Measurements from ENCODE around the gene TOP3A.
"Not testable (repeated sequence)": the region's sequence is repeated elsewhere in the genome, so short reads cannot be mapped to it uniquely, and the experiment has no call there.

TOP3A gene

DNA sequence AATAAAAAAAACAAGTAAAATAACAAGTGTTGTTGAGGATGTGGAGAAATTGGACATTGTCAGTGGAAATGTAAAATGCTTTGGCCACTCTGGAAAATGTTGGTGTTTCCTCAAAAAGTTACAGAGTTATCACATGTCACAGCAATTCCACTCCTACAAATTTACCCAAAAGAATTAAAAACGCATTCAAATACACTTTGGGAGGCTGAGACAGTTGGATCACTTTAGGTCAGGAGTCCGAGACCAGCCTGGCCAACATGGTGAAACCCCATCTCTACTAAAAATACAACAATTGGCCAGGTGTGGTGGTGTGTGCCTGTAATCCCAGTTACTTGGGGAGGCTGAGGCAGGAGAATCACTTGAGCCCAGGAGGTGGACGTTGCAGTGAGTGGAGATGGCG is 5.6 kb downstream of the TOP3A start:
- H3K36me3 ChIP-seq (ENCODE audit: insufficient read depth, low read length): peaks cover 84% of the 10 kb centered on the region

DNA sequence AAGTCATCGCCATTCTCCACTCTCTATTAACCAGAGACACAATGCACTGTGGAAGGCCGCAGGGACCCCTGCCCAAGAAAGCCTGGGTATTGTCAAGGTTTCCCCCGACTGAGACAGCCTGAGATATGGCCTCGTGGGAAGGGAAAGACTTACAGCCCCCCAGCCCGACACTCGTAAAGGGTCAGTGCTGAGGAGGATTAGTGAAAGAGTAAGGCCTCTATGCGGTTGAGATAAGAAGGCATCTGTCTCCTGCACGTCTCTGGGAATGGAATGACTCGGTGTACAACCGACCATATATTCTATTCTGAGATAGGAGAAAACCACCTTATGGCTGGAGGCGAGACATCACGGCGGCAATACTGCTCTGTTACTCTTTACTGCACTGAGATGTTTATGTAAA is 11.6 kb downstream of the TOP3A start:
- peaks cover 82% of the 10 kb centered on the region for H3K36me3 ChIP-seq (ENCODE audit: insufficient read depth, low read length)
- H3K4me3 ChIP-seq (ENCODE audit: low read depth, low read length, poor library complexity, severe bottlenecking); H3K79me2 ChIP-seq (ENCODE audit: insufficient read depth, low read length); H2AFZ ChIP-seq (ENCODE audit: low read length); H4K20me1 ChIP-seq (ENCODE audit: insufficient read depth, low read length); H3K27ac ChIP-seq (ENCODE audit: low read depth, low read length, poor library complexity, severe bottlenecking); H3F3A ChIP-seq (ENCODE audit: insufficient read depth, low read length); H3K9me3 ChIP-seq (ENCODE audit: low read length); H3K9me2 ChIP-seq (ENCODE audit: low read depth, low read length); H3K4me1 ChIP-seq (ENCODE audit: insufficient read depth, low read length, severe bottlenecking); H3K27me3 ChIP-seq (ENCODE audit: insufficient read depth, low read length); H3K9ac ChIP-seq (ENCODE audit: low read length); H3K4me2 ChIP-seq (ENCODE audit: low read length): not testable (repeated sequence)

More for the DNA sequence above, 5.6 kb downstream of the TOP3A start:
- H2AFZ ChIP-seq (ENCODE audit: low read length): no peak overlapping the region
- H3K9me3 ChIP-seq (ENCODE audit: low read length): no peaks in the 10 kb centered on the region
- H3K9ac ChIP-seq (ENCODE audit: low read length): no peak overlapping the region
- H3K9me2 ChIP-seq (ENCODE audit: low read depth, low read length): no peaks in the 10 kb centered on the region
- H4K20me1 ChIP-seq (ENCODE audit: insufficient read depth, low read length): no peaks in the 10 kb centered on the region
- H3K27ac ChIP-seq (ENCODE audit: low read depth, low read length, poor library complexity, severe bottlenecking): no peak overlapping the region
- H3K27me3 ChIP-seq (ENCODE audit: insufficient read depth, low read length): no peaks in the 10 kb centered on the region
- TF ChIP-seq, protein P1, sequence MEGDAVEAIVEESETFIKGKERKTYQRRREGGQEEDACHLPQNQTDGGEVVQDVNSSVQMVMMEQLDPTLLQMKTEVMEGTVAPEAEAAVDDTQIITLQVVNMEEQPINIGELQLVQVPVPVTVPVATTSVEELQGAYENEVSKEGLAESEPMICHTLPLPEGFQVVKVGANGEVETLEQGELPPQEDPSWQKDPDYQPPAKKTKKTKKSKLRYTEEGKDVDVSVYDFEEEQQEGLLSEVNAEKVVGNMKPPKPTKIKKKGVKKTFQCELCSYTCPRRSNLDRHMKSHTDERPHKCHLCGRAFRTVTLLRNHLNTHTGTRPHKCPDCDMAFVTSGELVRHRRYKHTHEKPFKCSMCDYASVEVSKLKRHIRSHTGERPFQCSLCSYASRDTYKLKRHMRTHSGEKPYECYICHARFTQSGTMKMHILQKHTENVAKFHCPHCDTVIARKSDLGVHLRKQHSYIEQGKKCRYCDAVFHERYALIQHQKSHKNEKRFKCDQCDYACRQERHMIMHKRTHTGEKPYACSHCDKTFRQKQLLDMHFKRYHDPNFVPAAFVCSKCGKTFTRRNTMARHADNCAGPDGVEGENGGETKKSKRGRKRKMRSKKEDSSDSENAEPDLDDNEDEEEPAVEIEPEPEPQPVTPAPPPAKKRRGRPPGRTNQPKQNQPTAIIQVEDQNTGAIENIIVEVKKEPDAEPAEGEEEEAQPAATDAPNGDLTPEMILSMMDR (IDR thresholded peaks at IDR 0.05; ENCODE audit: low read length): no peak
- no peak for TF ChIP-seq EZH2 (IDR thresholded peaks at IDR 0.05; ENCODE audit: borderline replicate concordance, low read length)
- H3K4me2 ChIP-seq (ENCODE audit: low read length): no peak overlapping the region
- H3K79me2 ChIP-seq (ENCODE audit: insufficient read depth, low read length): peaks cover 41% of the 10 kb centered on the region
- H3K4me3 ChIP-seq (ENCODE audit: low read depth, low read length, poor library complexity, severe bottlenecking): no peak overlapping the region
- H3F3A ChIP-seq (ENCODE audit: insufficient read depth, low read length): no peaks in the 10 kb centered on the region
- H3K4me1 ChIP-seq (ENCODE audit: insufficient read depth, low read length, severe bottlenecking): peaks cover 21% of the 10 kb centered on the region

DNA sequence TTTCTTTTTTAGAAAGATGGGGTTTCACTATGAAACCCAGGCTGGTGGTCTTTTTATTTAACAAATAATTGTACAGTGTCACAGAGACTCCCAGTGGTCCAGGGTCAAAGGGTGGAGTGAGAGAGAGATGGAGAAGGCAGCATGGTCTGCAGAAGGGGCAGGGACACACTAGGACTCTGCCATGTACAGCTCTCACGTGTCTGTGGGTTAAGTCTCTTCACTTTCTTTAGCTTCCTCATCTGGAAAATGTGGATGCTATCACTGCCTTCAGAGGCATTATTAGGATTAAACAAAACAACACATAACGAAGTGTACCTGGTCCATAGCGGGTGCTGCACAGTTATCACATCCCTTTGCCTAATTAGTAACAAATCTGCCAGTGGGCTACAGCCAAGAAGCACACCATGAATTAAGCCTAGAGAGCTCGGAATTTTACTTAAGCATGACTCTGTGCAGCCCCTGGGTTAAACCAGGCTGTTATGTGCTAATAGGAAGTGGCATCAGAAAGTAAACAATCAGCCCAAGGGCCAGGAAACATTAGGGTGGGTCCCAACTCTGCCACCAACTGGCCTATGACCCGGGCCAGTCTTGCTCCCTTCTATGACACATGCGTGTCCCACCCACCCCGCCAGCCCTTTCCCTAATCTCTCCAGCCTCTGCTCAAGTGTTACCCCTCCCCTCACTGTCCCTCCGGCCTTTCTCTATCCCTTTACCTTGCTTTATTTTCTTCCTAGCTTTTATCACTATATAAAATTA is 13.9 kb downstream of the TOP3A start:
- H3K9ac ChIP-seq (ENCODE audit: low read length): no peak overlapping the region
- no peaks in the 10 kb centered on the region for H3K9me2 ChIP-seq (ENCODE audit: low read depth, low read length)
- no peak overlapping the region for H3K4me2 ChIP-seq (ENCODE audit: low read length)
- H3K27ac ChIP-seq (ENCODE audit: low read depth, low read length, poor library complexity, severe bottlenecking): no peak overlapping the region
- TF ChIP-seq EZH2 (IDR thresholded peaks at IDR 0.05; ENCODE audit: borderline replicate concordance, low read length): no peak
- TF ChIP-seq, protein P1 (IDR thresholded peaks at IDR 0.05; ENCODE audit: low read length): no peak
- no peaks in the 10 kb centered on the region for H4K20me1 ChIP-seq (ENCODE audit: insufficient read depth, low read length)
- no peaks in the 10 kb centered on the region for H3F3A ChIP-seq (ENCODE audit: insufficient read depth, low read length)
- no peaks in the 10 kb centered on the region for H3K27me3 ChIP-seq (ENCODE audit: insufficient read depth, low read length)
- H3K4me1 ChIP-seq (ENCODE audit: insufficient read depth, low read length, severe bottlenecking): no peaks in the 10 kb centered on the region
- H3K4me3 ChIP-seq (ENCODE audit: low read depth, low read length, poor library complexity, severe bottlenecking): no peak overlapping the region
- H3K9me3 ChIP-seq (ENCODE audit: low read length): no peaks in the 10 kb centered on the region
- peaks cover 69% of the 10 kb centered on the region for H3K36me3 ChIP-seq (ENCODE audit: insufficient read depth, low read length)
- H3K79me2 ChIP-seq (ENCODE audit: insufficient read depth, low read length): no peaks in the 10 kb centered on the region
- H2AFZ ChIP-seq (ENCODE audit: low read length): no peak overlapping the region

DNA sequence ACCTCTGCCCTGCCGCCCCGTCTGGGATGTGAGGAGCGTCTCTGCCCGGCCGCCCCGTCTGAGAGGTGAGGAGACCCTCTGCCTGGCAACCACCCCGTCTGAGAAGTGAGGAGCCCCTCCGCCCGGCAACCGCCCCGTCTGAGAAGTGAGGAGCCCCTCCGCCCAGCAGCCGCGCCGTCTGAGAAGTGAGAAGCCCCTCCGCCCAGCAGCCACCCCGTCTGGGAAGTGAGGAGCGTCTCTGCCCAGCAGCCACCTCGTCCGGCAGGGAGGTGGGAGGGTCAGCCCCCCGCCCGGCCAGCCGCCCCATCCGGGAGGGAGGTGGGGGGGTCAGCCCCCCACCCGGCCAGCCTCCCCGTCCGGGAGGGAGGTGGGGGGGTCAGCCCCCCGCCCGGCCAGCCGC is 16.7 kb downstream of the TOP3A start:
- H2AFZ ChIP-seq (ENCODE audit: low read length); H3K9me2 ChIP-seq (ENCODE audit: low read depth, low read length); H3K27ac ChIP-seq (ENCODE audit: low read depth, low read length, poor library complexity, severe bottlenecking); H3K9me3 ChIP-seq (ENCODE audit: low read length); H4K20me1 ChIP-seq (ENCODE audit: insufficient read depth, low read length); H3K4me1 ChIP-seq (ENCODE audit: insufficient read depth, low read length, severe bottlenecking); H3K4me2 ChIP-seq (ENCODE audit: low read length); H3K4me3 ChIP-seq (ENCODE audit: low read depth, low read length, poor library complexity, severe bottlenecking); H3K9ac ChIP-seq (ENCODE audit: low read length); H3K79me2 ChIP-seq (ENCODE audit: insufficient read depth, low read length); H3F3A ChIP-seq (ENCODE audit: insufficient read depth, low read length); H3K27me3 ChIP-seq (ENCODE audit: insufficient read depth, low read length): not testable (repeated sequence)
- peaks cover 66% of the 10 kb centered on the region for H3K36me3 ChIP-seq (ENCODE audit: insufficient read depth, low read length)
